ENCODE results near the gene METRN.

- TF ChIP-seq GATA2 (IDR thresholded peaks at IDR 0.05; ENCODE audit: low read depth, low read length): no peak
- no peak for TF ChIP-seq GATA3 (IDR thresholded peaks at IDR 0.05; ENCODE audit: low read depth, low read length)
Observed at GRCh38 chr16:704047-704446, 10.9 kb upstream of the METRN start.

Measured in SH-SY5Y (cell line).